NCI-H2081 treated with DMSO at 0.1 percent for 48 hours (cell line): ENCODE data around the gene FAAH.

ENCODE experiments used
- DNase-seq: peaks from one replicate; lab custom pipeline; 2025; lab: John Stamatoyannopoulos, UW

The FAAH gene

DNA sequence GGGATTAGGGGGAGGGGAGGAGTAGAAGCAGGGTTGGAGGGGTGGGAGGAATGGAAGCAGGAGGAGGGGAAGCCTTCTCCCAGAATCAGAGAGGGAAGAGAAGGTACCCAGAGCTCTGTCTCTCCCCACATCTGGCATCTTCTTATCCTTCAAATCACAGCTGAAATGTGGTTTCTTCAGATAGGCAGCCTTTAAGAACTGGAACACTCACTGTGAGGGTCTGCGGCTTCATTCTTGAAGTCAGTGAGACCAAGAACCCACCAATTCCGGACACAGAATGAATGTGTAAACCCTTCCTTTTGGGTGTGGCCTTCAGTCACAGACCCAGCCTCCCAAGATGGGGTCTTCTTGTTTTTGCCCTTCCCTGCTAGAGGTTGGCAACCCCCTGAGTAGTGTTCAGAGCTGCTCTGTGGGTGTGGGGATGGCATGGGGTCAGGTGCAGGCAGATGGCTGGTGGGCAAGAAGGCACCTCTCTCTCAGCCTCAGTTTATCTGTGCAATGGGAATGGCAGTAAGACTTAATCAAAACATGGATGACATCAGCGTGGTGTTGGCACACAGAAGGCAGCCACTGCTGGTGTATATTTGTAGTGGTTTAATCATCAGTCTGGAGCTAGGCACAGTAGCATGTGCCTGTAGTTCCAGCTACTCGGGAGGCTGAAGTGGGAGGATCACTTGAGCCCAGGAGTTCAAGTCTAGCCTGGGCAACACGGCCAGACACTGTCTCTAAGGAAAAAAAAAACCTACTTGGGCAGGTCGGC lies 7.2 kb downstream of the FAAH start:
- no peak for DNase-seq

DNA sequence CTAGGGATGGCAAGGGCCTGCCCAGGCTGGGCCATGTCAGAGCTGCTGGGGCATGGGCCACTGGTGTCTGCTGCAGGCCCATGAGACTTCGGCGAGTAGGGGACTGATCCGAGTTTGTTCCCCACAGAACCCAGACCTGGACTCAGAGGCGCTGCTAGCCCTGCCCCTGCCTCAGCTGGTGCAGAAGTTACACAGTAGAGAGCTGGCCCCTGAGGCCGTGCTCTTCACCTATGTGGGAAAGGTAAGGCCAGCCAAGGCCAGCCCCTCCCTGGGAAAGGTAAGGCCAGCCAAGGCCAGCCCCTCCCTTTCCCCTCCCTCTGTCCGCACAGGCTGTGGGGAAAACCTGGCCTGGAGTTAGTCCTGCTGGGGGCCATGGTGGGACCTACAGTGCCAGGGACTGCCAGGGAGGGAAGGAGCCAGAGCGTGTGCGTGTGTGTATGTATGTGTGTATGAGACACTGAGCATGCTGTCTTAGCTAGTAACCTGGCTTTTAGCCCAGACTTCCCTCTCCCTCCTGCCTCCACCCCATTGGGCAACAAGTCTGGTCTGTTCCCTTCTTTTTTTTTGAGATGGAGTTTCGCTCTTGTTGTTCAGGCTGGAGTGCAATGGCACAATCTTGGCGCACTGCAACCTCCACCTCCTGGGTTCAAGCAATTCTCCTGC lies 8.0 kb downstream of the FAAH start:
- DNase-seq, result no peak

DNA sequence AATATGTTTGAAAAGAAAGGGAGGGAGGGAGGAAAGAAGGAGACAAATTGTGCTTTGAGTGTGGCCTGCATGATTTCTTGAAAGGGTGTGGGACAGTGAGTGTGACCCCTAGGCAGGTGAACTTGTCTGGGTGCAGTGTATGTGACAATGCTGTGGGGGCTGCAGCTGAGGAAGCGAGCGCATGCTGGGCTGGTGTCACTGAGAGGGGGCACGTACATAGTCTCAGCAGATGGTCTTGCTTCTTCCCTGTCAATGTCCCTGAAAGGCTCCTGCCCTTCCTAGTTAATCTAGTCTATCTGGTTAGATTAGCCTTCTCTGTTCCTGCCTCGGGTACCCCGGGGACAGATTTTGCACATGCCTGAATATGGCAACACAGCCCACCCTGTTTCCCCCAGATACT lies 9.8 kb downstream of the FAAH start:
- no peak for DNase-seq

DNA sequence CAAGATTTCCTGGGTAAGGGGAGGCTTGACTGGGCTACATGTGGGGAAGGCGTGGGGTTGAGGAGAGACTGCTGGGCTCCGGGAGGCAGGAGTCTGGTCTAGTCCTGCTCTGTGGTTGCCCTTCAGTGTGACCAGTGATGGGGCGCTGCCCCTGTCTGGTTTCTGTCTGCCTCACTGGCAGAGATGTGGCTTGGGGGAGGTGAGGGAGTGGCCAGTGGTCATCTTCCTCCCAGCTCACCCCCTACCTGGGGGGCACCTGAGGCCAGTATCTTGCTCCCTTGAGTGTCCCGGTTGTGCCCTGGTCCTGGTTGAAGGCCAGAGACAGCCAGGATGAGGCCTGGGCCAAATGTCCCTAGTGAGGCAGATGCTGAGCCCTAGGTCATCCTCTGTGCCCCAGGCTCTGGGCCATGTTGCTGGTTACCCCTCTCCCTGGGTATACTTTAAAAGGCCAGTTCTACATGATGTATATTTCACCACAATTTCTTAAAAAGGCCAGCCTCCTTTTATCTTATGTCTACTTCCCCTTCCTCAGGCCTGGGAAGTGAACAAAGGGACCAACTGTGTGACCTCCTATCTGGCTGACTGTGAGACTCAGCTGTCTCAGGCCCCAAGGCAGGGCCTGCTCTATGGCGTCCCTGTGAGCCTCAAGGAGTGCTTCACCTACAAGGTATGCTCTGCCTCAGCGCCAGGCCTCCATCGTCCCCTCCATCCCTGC lies 10.5 kb downstream of the FAAH start:
- no peak for DNase-seq

DNA sequence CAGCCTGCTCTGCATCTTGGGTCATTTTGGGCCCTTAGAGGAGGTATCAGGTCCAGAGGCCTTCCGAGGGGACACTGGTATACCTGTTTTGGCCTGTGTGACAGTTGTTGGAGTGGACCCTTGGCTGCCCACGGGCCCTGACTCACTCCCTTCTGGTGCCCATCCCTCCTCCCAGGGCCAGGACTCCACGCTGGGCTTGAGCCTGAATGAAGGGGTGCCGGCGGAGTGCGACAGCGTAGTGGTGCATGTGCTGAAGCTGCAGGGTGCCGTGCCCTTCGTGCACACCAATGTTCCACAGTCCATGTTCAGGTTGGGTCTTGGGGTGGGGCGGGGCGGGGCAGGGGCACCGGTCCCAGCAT lies 11.1 kb downstream of the FAAH start:
- DNase-seq, result no peak

DNA sequence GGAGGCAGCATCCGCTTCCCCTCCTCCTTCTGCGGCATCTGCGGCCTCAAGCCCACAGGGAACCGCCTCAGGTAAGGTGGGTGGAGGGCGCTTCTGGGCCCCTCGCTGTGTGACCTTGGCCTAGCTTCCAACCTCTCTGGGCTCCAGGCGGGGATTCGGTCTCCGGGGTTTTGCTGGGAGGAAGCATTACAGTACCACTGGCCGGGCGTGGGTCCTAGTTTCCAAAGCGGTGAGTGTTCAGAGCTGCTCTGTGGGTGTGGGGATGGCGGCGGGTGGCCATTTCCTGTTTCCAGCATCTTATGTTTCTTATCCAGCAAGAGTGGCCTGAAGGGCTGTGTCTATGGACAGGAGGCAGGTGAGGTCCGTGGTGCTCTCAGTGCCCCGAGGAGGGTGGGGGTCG lies 11.6 kb downstream of the FAAH start:
- no peak for DNase-seq

DNA sequence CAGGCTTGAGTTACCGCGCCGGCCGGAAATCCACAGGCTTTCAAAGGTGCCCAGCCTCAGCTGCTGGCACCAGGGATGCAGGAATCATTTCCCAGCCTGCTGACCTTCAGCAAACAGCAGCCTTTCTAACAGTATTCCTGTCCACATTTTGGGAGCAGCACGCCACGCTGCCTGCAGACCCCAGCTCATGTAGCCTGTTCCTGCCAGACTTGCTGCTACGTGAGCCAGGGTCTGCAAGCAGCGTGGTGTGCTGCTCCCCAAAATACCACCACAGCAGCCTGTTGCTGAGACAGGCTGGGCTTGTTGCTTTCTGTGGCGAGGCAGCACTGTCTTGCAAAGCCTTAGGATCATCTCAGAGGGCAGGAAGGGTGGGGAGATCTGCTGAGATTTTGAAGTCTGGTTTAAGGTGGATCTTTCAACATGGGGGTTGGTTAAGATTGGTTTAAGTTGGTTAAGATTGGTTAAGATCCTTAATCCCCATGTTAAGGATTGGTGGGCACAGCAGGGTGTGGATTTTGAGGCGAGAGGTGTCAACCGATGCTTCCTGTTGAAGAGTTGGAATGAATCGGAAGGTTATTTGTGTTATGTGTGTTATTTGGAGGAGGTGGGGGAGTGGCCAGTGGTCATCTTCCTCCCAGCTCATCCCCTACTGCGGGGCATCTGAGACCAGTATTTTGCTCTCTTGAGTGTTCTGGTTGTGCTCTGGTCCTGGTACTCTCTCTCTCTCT lies 12.9 kb downstream of the FAAH start:
- DNase-seq, result no peak

DNA sequence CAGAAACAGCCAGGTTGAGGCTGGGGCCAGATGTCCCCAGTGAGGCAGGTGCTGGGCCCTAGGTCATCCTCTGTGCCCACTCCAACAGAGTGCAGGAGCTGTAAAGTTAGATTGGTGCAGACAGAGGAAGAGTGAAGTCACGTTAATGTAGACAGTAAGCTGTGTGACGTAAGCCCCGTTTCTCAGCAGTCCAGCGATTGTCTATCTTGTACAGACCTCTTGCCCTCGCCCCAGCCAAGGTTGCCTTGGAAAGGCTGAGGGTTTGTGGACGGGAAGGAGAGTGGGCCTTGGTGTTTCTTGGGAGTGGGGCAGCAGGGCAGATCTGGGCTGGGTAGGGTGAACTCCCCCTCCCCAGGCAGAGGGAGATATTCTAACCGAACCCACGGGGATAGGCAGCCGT lies 13.5 kb downstream of the FAAH start:
- no peak for DNase-seq

DNA sequence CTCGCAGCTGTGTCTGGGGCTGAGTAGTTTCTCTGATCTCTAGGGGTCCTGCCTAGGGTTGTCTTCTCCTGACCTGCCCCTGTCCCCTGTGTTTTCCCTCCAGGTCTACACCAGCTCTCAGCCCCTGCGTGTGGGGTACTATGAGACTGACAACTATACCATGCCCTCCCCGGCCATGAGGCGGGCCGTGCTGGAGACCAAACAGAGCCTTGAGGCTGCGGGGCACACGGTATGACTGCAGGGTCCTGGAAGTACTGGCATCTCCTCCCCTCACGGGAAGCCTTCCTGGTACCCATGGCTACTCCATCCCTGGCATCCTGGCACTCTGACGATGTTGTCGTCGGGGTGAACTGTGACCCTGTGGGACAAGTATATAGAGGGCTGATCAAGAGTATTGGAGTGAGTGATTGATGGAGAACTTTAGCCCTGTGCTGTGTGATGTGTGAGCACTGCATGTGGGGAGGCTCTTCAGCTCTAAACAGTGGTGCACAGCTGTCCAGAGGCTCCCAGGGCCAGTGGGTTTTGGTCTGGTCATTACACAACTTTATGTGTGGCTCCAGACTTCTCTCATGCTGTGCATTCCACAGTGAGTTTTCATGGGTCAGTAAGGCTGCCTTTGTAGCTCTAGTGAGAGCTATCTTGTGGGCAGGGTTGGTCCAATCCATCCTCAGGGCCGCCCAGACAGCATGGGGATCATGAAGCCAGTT lies 14.4 kb downstream of the FAAH start:
- no peak for DNase-seq

DNA sequence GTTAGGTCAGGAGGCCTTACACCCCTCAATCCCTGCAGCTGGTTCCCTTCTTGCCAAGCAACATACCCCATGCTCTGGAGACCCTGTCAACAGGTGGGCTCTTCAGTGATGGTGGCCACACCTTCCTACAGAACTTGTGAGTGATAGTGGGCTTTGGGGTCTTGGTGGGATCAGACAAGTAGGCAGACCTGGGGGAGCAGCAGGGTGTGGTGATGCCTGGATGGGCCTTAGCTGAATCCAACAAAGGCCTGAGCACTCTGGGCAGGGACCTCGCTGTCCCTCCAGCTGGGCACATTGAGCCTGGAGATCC lies 14.9 kb downstream of the FAAH start:
- DNase-seq, result no peak

DNA sequence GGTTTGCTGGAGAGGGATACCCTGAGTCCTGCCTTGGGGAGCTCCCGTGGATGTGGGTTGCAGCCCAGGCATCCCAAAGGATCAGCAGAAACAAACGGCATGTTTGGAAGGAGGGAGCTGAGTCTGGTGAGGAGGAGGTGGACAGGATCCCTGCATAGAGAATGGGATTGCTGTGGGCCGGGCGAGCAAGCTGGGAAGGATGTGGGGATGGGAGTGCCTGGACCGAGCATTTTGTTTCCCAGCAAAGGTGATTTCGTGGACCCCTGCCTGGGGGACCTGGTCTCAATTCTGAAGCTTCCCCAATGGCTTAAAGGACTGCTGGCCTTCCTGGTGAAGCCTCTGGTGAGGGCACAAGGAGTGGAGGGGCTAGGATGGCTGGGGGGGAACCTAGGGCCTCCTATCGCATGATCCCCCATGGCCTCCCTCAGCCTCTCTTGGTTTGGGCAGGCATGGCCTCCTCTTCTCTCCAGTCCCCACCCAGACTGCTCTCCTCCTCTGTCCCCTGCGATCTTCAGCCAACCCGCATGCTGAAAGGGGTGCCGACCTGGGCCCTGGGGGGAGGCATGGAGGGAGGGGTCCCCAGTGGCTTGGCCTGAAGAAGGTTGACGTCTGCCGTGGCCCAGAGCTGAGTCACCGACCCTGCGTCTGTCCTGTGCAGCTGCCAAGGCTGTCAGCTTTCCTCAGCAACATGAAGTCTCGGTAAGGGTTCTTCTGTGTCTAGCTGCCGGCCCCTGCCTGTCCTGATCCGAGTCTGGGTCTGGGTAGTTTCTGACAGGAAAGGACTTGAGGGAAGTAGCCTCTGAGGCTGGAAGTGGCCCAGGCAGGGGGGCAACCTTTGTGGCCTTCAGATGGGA lies 16.3 kb downstream of the FAAH start:
- no peak for DNase-seq

DNA sequence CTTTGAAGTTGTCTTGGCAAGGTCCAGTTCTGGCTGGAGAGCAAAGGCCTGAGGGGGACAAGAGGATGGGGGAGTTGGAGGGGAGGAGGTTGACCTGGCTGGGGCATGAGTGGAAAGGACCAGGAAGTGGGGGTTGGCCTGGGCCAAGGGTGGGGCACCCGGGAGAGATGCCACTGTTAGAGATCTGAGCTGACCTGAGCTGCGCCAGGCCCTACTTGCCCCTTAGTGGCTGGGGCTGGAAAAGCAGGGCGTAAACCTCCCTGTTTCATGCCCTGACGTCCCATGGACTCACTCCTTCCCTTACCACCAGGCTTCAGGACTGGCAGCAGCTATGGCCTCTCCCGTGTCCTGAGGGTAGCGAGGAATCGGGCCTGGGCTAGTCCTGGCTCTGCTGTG lies 16.9 kb downstream of the FAAH start:
- no peak for DNase-seq

DNA sequence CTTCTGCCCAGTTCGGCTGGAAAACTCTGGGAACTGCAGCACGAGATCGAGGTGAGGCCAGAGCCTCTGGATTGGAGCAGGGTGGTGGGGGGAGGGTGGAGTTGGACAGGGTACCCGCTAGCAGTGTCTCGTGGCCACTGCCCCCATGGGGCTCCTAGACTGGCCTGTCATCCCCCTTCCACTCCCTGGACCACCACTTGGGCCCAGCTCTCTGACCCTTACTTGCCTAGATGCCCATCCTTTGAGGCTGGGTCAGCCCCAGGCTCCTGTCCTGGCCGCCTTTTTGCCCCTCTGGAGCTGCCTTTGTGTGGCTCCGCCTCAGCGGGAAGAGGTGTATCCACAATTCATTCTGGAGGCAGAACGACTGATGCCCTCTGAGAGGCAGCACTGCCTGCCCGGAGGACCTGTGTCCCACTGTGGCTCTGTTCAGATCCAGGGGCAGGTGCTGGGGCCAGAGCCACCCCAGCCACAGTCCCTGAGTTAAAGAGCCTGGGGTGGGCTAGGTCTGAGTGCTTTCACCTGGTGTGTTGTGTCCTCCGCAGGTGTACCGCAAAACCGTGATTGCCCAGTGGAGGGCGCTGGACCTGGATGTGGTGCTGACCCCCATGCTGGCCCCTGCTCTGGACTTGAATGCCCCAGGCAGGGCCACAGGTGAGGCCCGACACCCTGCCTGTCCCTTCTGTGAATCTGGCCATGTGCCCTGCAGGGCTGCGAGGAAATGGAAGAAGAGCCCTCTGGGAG lies 17.7 kb downstream of the FAAH start:
- no peak for DNase-seq

DNA sequence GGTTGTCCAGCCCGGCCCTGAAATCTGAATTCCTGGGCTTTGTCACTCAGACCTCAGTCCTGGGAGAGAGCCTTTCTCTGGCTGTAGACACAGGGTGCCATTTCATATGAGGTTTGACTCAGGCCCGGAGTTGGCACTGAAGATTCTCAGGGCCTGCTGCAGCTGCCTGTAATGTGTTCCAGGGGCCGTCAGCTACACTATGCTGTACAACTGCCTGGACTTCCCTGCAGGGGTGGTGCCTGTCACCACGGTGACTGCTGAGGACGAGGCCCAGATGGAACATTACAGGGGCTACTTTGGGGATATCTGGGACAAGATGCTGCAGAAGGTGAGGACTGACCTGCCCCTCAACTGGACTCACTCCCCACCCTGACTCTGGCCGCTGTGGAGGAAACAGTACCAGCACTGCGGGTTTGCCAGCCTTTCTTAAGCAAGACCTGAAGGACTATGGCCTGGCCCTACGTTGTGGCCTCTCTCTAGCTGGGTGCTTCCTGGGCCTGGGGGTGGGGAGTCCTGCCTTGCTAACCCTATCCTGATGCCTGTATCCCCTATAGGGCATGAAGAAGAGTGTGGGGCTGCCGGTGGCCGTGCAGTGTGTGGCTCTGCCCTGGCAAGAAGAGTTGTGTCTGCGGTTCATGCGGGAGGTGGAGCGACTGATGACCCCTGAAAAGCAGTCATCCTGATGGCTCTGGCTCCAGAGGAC lies 18.9 kb downstream of the FAAH start:
- no peak for DNase-seq

DNA sequence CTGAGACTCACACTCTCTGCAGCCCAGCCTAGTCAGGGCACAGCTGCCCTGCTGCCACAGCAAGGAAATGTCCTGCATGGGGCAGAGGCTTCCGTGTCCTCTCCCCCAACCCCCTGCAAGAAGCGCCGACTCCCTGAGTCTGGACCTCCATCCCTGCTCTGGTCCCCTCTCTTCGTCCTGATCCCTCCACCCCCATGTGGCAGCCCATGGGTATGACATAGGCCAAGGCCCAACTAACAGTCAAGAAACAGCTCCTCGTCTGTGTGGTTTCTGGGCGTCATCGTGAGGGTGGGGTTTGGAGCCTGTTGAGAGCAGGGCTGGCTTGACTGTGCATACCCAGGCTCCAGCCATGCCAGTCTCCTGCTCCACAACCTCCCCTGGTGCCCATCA lies 19.5 kb downstream of the FAAH start:
- DNase-seq, result no peak

DNA sequence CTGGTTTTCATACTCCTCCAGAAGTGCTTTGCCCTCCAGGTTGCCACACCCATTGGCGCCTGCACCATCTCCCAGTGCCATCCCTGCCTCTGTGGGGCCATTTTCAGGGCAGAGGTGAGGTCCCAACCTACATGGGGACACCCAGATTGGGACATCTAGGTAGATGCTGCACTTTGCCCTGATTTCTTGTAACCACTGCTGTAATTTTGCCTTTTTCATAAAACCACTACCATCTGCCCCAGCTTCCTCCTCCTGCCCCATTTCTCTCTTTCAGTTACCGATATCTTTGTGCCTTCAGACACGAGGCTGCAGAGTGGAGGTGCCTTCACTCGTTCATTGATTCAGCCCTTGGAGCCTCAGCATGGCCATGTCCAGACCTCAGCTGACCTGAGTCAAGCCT lies 21.4 kb downstream of the FAAH start:
- DNase-seq, result no peak

DNA sequence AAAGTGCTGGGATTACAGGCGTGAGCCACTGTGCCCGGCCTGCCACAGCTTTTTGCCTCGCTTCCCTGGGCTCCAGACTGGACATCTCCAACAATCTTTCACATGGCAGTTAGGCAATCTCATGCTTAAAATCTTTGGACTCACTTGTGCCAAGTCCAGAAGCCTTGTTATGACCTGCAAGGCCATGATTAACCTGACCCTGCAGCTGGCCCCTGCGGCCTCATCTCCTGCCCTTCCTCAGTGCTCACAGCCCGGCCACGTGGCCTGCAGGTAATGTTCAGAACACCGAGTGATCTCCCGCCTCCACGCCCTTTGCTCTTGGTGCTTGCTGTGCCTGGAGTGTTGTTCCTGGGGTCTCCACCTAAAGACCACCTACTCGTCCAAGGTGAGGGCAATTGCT lies 24.9 kb downstream of the FAAH start:
- DNase-seq, result no peak

DNA sequence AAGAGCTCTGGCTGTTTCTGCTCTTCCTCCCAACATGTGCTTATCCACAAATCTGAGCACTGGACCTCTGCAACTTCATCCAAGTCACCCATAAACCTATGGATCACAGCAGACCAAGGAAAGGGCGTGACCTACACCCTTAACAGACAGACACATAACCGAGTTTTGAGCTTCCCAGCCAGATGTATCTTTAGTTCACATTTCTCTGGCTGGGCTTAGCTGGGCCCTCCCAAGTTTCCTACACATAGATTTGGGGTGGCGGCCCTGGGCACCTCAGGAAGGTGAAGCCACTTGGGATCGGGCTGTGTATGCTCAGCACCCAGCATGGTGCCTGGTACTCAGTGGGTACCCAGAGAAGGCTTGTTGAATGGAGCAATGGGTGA lies 26.4 kb downstream of the FAAH start:
- no peak for DNase-seq

DNA sequence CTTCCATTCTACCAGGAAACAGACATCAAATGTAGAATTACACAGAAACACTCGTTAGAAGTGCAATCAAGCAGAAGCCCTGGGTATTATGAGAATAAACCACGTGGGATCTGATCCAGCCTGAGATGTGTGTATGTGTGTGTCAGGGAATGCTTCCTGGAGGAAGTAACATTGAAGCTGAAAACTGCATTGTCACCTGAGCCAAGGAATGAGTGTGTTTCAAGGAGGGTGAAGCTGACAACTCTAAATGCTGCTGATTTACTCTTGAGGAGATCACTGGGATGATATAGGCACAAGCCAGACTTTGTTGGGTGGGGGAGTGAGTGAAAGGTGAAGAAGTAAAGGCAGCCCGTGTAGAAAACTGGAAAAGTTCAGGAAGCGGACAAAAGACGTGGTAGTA lies 27.6 kb downstream of the FAAH start:
- no peak for DNase-seq

DNA sequence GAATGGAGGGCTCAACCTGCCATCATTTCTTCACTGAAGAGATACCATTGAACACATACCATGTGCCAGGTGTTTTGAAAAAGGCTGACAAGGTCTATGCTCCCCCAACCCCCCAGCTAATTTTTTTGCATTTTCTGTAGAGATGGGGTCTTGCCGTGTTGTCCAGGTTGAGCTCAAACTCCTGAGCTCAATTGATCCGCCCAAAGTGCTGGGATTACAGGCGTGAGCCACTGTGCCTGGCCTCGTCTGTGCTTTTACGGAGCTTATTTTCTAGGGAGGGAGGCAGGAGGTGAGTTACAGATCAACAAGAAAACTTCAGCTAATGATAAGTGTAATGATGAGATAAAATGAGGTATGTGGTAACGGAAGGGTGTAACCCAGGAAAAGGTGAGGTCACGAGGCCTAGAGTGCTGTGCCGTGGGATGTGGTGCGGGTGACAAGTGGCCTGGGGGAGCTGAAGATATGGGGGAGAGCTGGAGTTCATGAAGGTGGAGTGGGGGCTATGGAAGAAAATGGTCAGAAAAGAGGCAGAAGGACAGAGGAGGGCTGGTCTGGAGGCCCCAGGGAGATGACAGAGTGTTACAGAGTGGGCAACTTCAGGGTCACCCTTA lies 28.2 kb downstream of the FAAH start:
- no peak for DNase-seq
